ENCODE measurements around the gene KRTAP13-2. TPM values are rescaled to one million over a fixed set of nuclear protein-coding genes. Genes with fewer than 3 reads are reported as not detected.

The KRTAP13-2 gene
- total RNA-seq, 6 experiments from 2014 or later, result not detected

DNA sequence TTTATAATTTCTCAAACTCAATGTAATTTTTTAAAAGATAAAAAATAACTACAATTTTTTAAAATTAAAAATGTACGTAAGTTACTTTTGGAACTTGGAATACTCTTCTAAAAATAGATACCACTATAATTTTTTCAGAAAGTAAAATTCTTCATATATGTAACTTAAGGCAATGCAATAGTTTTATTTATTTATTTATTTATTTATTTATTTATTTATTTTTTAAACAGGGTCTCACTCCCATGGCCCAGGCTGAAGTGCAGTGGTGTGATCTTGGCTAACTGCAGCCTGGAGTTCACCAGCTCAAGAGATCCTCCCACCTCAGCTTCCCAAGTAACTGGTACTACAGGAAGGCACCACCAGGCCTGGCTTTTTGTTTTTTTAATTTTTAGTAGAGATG, 20.5 kb downstream of the KRTAP13-2 start:
- DNase-seq, result no peak
- WGBS (ENCODE audit: insufficient coverage, low coverage, low lambda C conversion rate, missing lambda C conversion rate), result 83% methylated on average over 1 of the region's 1 CpG
- no peak for ATAC-seq
- intact Hi-C loops (cut with DNase I), result no loop called here
- Histone ChIP-seq H3K4me1 (no peaks in the 10 kb centered on the region), H3K27me3 (no peaks in the 10 kb centered on the region), H3K9me3 (no peaks in the 10 kb centered on the region), H3K27ac (no peak overlapping the region), H3K36me3 (no peaks in the 10 kb centered on the region), H3K4me3 (no peak overlapping the region)
- no peak for TF ChIP-seq POLR2A (IDR thresholded peaks at IDR 0.05)
- TF ChIP-seq, protein P1, sequence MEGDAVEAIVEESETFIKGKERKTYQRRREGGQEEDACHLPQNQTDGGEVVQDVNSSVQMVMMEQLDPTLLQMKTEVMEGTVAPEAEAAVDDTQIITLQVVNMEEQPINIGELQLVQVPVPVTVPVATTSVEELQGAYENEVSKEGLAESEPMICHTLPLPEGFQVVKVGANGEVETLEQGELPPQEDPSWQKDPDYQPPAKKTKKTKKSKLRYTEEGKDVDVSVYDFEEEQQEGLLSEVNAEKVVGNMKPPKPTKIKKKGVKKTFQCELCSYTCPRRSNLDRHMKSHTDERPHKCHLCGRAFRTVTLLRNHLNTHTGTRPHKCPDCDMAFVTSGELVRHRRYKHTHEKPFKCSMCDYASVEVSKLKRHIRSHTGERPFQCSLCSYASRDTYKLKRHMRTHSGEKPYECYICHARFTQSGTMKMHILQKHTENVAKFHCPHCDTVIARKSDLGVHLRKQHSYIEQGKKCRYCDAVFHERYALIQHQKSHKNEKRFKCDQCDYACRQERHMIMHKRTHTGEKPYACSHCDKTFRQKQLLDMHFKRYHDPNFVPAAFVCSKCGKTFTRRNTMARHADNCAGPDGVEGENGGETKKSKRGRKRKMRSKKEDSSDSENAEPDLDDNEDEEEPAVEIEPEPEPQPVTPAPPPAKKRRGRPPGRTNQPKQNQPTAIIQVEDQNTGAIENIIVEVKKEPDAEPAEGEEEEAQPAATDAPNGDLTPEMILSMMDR (IDR thresholded peaks at IDR 0.05), result no peak

- intact Hi-C loops (cut with DNase I), result loop anchor here (10.0 kb wide), 1 partner anchor 735 kb away; no protein-coding TSS in a partner anchor
- DNase-seq, result no peak
These were observed 22.5 kb downstream of the KRTAP13-2 start for GRCh38 chr21:30349572-30349971.

GRCh38 chr21:30348506-30348905, 23.6 kb downstream of the KRTAP13-2 start, which contains the start of gene KRTAP23-1:
TSS of gene KRTAP23-1 (minus strand) at chr21:30348606. CDS start at chr21:30348606, 0 bp downstream.
- Histone ChIP-seq H3K4me1 (no peaks in the 10 kb centered on the region), H3K27ac (no peak within 1 kb of the TSS), H3K9me3 (no peaks in the 10 kb centered on the region), H3K36me3 (no peaks in the 10 kb centered on the region), H3K4me3 (no peak within 1 kb of the TSS), H3K27me3 (no peaks in the 10 kb centered on the region)
- 20% methylated on average over 1 of the region's 4 CpGs for WGBS (ENCODE audit: insufficient coverage, low coverage, low lambda C conversion rate, missing lambda C conversion rate)
- no peak for DNase-seq
- intact Hi-C loops (cut with DNase I), result loop anchor here (10.0 kb wide), 1 partner anchor 736 kb away; no protein-coding TSS in a partner anchor
- no peak for ATAC-seq
- TF ChIP-seq POLR2A (IDR thresholded peaks at IDR 0.05), result no peak

More at GRCh38 chr21:30349572-30349971, 22.5 kb downstream of the KRTAP13-2 start:
- TF ChIP-seq, protein P1 (IDR thresholded peaks at IDR 0.05), result no peak
- TF ChIP-seq POLR2A (IDR thresholded peaks at IDR 0.05), result no peak
- no peak overlapping the region for H3K4me3 ChIP-seq
- no peaks in the 10 kb centered on the region for H3K36me3 ChIP-seq
- no peaks in the 10 kb centered on the region for H3K4me1 ChIP-seq
- no peaks in the 10 kb centered on the region for H3K9me3 ChIP-seq
- no peak for ATAC-seq
- 18% methylated on average over 3 of the region's 3 CpGs for WGBS (ENCODE audit: insufficient coverage, low coverage, low lambda C conversion rate, missing lambda C conversion rate)
- H3K27me3 ChIP-seq, result no peaks in the 10 kb centered on the region
- no peak overlapping the region for H3K27ac ChIP-seq

DNA sequence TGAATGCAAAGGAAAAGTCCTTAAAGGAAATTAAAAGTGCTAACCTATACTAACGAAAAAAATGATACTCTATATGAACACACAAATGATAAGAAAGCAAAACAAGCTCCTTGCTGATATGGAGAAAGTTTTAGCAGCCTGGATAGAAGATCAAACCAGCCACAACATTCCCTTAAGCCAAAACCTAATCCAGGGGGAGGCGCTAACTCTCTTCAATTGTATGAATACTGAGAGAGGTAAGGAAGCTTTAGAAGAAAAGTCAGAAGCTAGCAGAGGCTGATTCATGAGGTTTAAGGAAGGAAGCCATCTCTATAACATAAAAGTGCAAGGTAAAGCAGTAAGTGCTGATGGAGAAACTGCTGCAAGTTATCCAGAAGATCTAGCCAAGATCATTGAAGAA, 27.1 kb downstream of the KRTAP13-2 start:
- WGBS (ENCODE audit: insufficient coverage, low coverage, low lambda C conversion rate, missing lambda C conversion rate), result 44% methylated on average over 2 of the region's 2 CpGs
- H3K36me3 ChIP-seq, result no peaks in the 10 kb centered on the region
- no peak for TF ChIP-seq POLR2A (IDR thresholded peaks at IDR 0.05)
- TF ChIP-seq, protein P1 (IDR thresholded peaks at IDR 0.05), result no peak
- intact Hi-C loops (cut with DNase I), result loop anchor here (10.0 kb wide), 1 partner anchor 740 kb away; no protein-coding TSS in a partner anchor
- ATAC-seq (no peak), DNase-seq (no peak)
- H3K27me3 ChIP-seq, result no peaks in the 10 kb centered on the region
- H3K9me3 ChIP-seq, result no peaks in the 10 kb centered on the region
- no peak overlapping the region for H3K4me3 ChIP-seq
- H3K27ac ChIP-seq, result no peak overlapping the region
- H3K4me1 ChIP-seq, result no peaks in the 10 kb centered on the region

DNA sequence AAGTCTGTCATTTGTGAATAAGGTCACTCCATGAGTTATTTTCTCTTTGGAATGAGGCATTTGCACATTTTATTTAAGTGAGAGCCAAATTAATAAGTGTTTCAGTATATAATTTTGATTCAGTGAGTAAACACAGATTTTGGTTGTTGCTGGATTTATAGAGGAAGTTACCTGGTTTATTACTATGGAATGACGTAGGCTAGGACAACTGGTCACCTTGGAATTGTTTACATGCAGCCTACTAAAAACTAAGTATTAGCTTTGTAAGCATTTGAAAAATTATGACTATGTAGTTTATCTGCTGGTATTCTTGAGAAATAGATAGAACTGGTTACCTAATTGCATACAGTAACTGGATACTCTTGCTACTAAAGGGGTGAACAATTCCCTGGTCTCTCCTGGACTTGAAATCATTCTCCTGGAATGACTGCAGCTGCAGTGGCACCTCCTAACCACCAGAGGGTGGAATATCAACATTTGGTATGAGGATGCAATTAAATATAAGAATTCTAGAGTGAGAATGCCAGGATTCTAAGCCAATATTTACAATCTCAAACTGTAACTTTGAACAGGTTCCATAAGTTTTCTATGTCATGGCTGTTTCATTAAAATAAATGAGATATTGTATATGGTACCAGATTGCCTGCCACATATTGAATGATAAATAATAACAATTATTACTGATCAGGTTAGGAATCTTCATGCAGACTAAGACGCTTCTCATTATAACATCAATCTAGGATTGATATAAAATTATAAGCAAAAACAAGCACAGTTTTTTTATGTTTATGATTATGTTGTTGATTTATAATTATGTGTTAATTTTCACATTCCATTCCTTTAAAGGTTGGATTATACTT, 31.1 kb downstream of the KRTAP13-2 start:
- no peaks in the 10 kb centered on the region for H3K9me3 ChIP-seq
- H3K4me1 ChIP-seq, result no peaks in the 10 kb centered on the region
- no peak for TF ChIP-seq POLR2A (IDR thresholded peaks at IDR 0.05)
- TF ChIP-seq, protein P1 (IDR thresholded peaks at IDR 0.05), result peak; percentile 73 to 92 (median 83)
- H3K27me3 ChIP-seq, result no peaks in the 10 kb centered on the region
- intact Hi-C loops (cut with DNase I), result loop anchor here (10.0 kb wide), 1 partner anchor 744 kb away; no protein-coding TSS in a partner anchor
- 78% methylated on average over 2 of the region's 2 CpGs for WGBS (ENCODE audit: insufficient coverage, low coverage, low lambda C conversion rate, missing lambda C conversion rate)
- no peak overlapping the region for H3K4me3 ChIP-seq
- H3K27ac ChIP-seq, result no peak overlapping the region
- H3K36me3 ChIP-seq, result no peaks in the 10 kb centered on the region
- DNase-seq, result no peak
- peak; percentile 69 to 74 (median 72) for ATAC-seq

All from right lobe of liver (tissue), 6 donors.